Peyer's patch (tissue), 4 donors: ENCODE measurements around the gene SCN1B. TPM values are rescaled to one million over a fixed set of nuclear protein-coding genes. Genes with fewer than 3 reads are reported as not detected.
A peak's percentile ranks its signal among the peaks of the same experiment; 100 is the strongest.
"Not testable (repeated sequence)": the region's sequence is repeated elsewhere in the genome, so short reads cannot be mapped to it uniquely, and the experiment has no call there.

Experiments
- DNase-seq, 3 donors: peaks; one replicate each; pipeline ENCODE4 v3.0.0-alpha.2; 2017 to 2019
- H3K27ac ChIP-seq, 4 donors: fragments of 200-600 bp; sonication (generic); one replicate each; pipeline ENCODE4 v1.5.1; 2016 to 2019
- H3K27me3 ChIP-seq, 2 donors: fragments of 200-600 bp; sonication (generic); one replicate each; pipeline ENCODE4 v1.5.1; 2019
- H3K36me3 ChIP-seq, 3 donors: fragments of 200-600 bp; sonication (generic); one replicate each; pipeline ENCODE4 v1.5.1; 2016 to 2019
- H3K4me1 ChIP-seq, 4 donors: fragments of 200-600 bp; sonication (generic); one replicate each; pipeline ENCODE4 v1.5.1; 2016 to 2019
- H3K4me3 ChIP-seq, 4 donors: fragments of 200-600 bp; sonication (generic); 1 replicate in 3 of 4; 2 replicates in 1 of 4; pipeline ENCODE4 v1.5.1; 2016 to 2019; ENCODE audit warnings: mild to moderate bottlenecking in 1 of 4
- H3K9me3 ChIP-seq, 4 donors: fragments of 200-600 bp; sonication (generic); one replicate each; pipeline ENCODE4 v1.5.1; 2016 to 2019; ENCODE audit warnings: mild to moderate bottlenecking in 1 of 4
- POLR2A ChIP-seq, 2 donors: fragments of 450-650 bp; IDR thresholded peaks; one replicate each; pipeline ENCODE4 v1.5.1; 2017; ENCODE audit warnings: antibody characterized with exemption in 2 of 2, mild to moderate bottlenecking in 2 of 2, moderate library complexity in 2 of 2
- total RNA-seq, 4 donors: library from RNA; depleted of rRNA; stranded (reverse); fragments of >200 nt; gene quantifications; one replicate each; pipeline ENCODE4 v1.1.0, GENCODE V29; 2016
- TF ChIP-seq, protein P1 (sequence below), 6 experiments: fragments of 450-650 bp in 4 of 6; fragments of 200-600 bp in 2 of 6; sonication (generic) in 1 of 6; IDR thresholded peaks; one replicate each; pipeline ENCODE4 v1.5.1; 2017 to 2019; ENCODE audit warnings: antibody characterized with exemption in 6 of 6, mild to moderate bottlenecking in 3 of 6, moderate library complexity in 1 of 6

Gene SCN1B
- total RNA-seq, 4 donors from 2014 or later = 2.8 to 9.1 (median 5.1) TPM

GRCh38 chr19:35005256-35005977, 24.9 kb upstream of the SCN1B start:
- H3K4me3 ChIP-seq = no peak overlapping the region
- peak overlapping the region in 3 of 4 donors; percentile 45 to 66 (median 59) for H3K27ac ChIP-seq
- peaks cover 3 to 68% (median 11%) of the 10 kb centered on the region in 4 donors for H3K4me1 ChIP-seq
- no peaks in the 10 kb centered on the region for H3K9me3 ChIP-seq
- no peaks in the 10 kb centered on the region for H3K27me3 ChIP-seq
- peaks cover 0 to 17% (median 0%) of the 10 kb centered on the region in 3 donors for H3K36me3 ChIP-seq
- TF ChIP-seq, protein P1, sequence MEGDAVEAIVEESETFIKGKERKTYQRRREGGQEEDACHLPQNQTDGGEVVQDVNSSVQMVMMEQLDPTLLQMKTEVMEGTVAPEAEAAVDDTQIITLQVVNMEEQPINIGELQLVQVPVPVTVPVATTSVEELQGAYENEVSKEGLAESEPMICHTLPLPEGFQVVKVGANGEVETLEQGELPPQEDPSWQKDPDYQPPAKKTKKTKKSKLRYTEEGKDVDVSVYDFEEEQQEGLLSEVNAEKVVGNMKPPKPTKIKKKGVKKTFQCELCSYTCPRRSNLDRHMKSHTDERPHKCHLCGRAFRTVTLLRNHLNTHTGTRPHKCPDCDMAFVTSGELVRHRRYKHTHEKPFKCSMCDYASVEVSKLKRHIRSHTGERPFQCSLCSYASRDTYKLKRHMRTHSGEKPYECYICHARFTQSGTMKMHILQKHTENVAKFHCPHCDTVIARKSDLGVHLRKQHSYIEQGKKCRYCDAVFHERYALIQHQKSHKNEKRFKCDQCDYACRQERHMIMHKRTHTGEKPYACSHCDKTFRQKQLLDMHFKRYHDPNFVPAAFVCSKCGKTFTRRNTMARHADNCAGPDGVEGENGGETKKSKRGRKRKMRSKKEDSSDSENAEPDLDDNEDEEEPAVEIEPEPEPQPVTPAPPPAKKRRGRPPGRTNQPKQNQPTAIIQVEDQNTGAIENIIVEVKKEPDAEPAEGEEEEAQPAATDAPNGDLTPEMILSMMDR (IDR thresholded peaks at IDR 0.05) = no peak
- no peak for TF ChIP-seq POLR2A (IDR thresholded peaks at IDR 0.05)
- peak in 1 of 3 donors; percentile 40 for DNase-seq

DNA sequence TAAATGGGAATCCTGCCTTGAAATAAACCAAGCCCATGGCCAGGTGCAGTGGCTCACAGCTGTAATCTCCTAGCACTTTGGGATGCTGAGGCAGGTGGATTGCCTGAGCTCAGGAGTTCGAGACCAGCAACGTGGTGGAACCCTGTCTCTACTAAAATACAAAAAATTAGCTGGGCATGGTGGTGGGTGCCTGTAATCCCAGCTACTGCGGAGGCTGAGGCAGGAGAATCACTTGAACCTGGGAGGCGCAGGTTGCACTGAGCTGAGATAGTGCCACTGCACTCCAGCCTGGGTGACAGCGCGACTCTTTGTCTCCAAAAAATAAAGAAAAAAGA, 24.3 kb upstream of the SCN1B start:
- Histone ChIP-seq H3K4me1 (peaks cover 3 to 67% (median 11%) of the 10 kb centered on the region in 4 donors), H3K27ac (peak overlapping the region in 3 of 4 donors; percentile 45 to 66 (median 59)), H3K36me3 (peaks cover 0 to 19% (median 0%) of the 10 kb centered on the region in 3 donors)
- H3K4me3 ChIP-seq, DNase-seq, H3K27me3 ChIP-seq, H3K9me3 ChIP-seq: not testable (repeated sequence)

GRCh38 chr19:35006342-35006998, 23.8 kb upstream of the SCN1B start:
- no peaks in the 10 kb centered on the region for H3K9me3 ChIP-seq
- H3K27me3 ChIP-seq = no peaks in the 10 kb centered on the region
- H3K36me3 ChIP-seq = peaks cover 0 to 19% (median 0%) of the 10 kb centered on the region in 3 donors
- H3K4me1 ChIP-seq = peaks cover 0 to 66% (median 11%) of the 10 kb centered on the region in 4 donors
- peak overlapping the region in 2 of 4 donors; percentile 59 to 68 for H3K27ac ChIP-seq
- no peak overlapping the region for H3K4me3 ChIP-seq
- peak in 1 of 3 donors; percentile 70 for DNase-seq
- TF ChIP-seq POLR2A (IDR thresholded peaks at IDR 0.05) = peak in 1 of 2 donors; percentile 12
- TF ChIP-seq, protein P1 (IDR thresholded peaks at IDR 0.05) = no peak

DNA sequence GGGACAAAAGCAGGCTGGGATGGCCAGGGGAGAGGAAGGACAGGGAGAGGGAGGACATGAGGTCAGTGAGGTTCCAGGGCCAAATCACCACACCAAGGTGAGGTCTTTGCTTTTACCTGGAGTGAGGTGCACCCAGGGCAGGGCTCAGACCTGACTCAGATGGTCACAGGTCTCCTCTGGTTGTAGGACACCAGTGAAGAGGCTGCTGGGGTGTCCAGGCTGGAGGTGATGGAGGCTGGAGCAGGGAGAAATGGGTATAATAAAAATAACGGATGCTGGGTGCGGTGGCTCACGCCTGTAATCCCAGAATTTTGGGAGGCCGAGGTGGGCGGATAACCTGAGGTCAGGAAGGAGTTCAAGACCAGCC, 23.3 kb upstream of the SCN1B start:
- H3K4me3 ChIP-seq = no peak overlapping the region

DNA sequence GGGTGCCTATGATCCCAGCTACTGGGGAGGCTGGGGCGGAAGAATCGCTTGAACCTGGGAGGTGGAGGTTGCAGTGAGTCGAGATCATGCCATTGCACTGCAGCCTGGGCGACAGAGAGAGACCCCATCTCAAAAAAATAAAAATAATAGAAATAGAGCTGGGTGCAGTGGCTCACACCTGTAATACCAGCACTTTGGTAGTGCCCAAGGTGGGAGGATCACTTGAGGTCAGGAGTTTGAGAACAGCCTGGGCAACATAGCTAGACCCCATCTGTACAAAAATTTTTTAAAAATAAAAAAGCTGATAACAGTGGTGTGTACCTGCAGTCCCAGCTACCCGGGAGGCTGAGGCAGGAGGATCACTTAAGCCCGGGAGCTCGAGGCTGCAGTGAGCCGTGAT, 22.8 kb upstream of the SCN1B start:
- Histone ChIP-seq H3K4me1 (peaks cover under 1 to 66% (median 9%) of the 10 kb centered on the region in 4 donors), H3K27ac (peak overlapping the region in 1 of 4 donors; percentile 36), H3K36me3 (peaks cover 0 to 19% (median 0%) of the 10 kb centered on the region in 3 donors)
- not testable (repeated sequence) for H3K4me3 ChIP-seq, H3K9me3 ChIP-seq, DNase-seq, H3K27me3 ChIP-seq

More for the DNA sequence above, 23.3 kb upstream of the SCN1B start:
- H3K27ac ChIP-seq = peak overlapping the region in 2 of 4 donors; percentile 36 to 68
- TF ChIP-seq POLR2A (IDR thresholded peaks at IDR 0.05) = no peak
- TF ChIP-seq, protein P1 (IDR thresholded peaks at IDR 0.05) = no peak
- DNase-seq = no peak
- H3K9me3 ChIP-seq = no peaks in the 10 kb centered on the region
- H3K36me3 ChIP-seq = peaks cover 0 to 19% (median 0%) of the 10 kb centered on the region in 3 donors
- no peaks in the 10 kb centered on the region for H3K27me3 ChIP-seq
- H3K4me1 ChIP-seq = peaks cover 0 to 66% (median 11%) of the 10 kb centered on the region in 4 donors

- H3K27me3 ChIP-seq = no peaks in the 10 kb centered on the region
- no peak for TF ChIP-seq POLR2A (IDR thresholded peaks at IDR 0.05)
- H3K4me1 ChIP-seq = peaks cover 4 to 67% (median 13%) of the 10 kb centered on the region in 4 donors
- H3K4me3 ChIP-seq = no peak overlapping the region
- no peak for DNase-seq
- H3K36me3 ChIP-seq = peaks cover 0 to 20% (median 0%) of the 10 kb centered on the region in 3 donors
- peak overlapping the region in 2 of 4 donors; percentile 3 to 22 for H3K27ac ChIP-seq
- H3K9me3 ChIP-seq = no peaks in the 10 kb centered on the region
These were observed 21.4 kb upstream of the SCN1B start for GRCh38 chr19:35008891-35009341.
